ENCODE measurements around the gene LRRC28.

- no peak for TF ChIP-seq POLR2A (IDR thresholded peaks at IDR 0.05)
- no peak for TF ChIP-seq CTCF (IDR thresholded peaks at IDR 0.05)
These were observed 77.1 kb downstream of the LRRC28 start for GRCh38 chr15:99328106-99329072.

All from upper lobe of left lung (tissue), 4 donors.